ENCODE measurements around the gene NAV3. TPM values are rescaled to one million over a fixed set of nuclear protein-coding genes. Genes with fewer than 3 reads are reported as not detected.
A peak's percentile ranks its signal among the peaks of the same experiment; 100 is the strongest.

NAV3 gene
- polyA plus RNA-seq, 3 donors = 8.4 to 10.5 (median 9.0) TPM

GRCh38 chr12:77923882-77924281 is 93.2 kb downstream of the NAV3 start:
- DNase-seq (ENCODE audit: low read depth in 3 of 3, low spot score in 2 of 3) = no peak

- DNase-seq (ENCODE audit: low read depth in 3 of 3, low spot score in 2 of 3) = no peak
These were observed 94.0 kb downstream of the NAV3 start for GRCh38 chr12:77924703-77925102.

- peak; percentile 61 to 68 (median 62) for DNase-seq (ENCODE audit: low read depth in 3 of 3, low spot score in 2 of 3)
These were observed 94.9 kb downstream of the NAV3 start for GRCh38 chr12:77925536-77926108.

- DNase-seq (ENCODE audit: low read depth in 3 of 3, low spot score in 2 of 3) = no peak
These were observed 97.4 kb downstream of the NAV3 start for GRCh38 chr12:77928078-77928477.

GRCh38 chr12:77932216-77932615 is 101.5 kb downstream of the NAV3 start:
- DNase-seq (ENCODE audit: low read depth in 3 of 3, low spot score in 2 of 3) = no peak

GRCh38 chr12:77938301-77938700 is 107.6 kb downstream of the NAV3 start:
- no peak for DNase-seq (ENCODE audit: low read depth in 3 of 3, low spot score in 2 of 3)

GRCh38 chr12:77940011-77940423 is 109.3 kb downstream of the NAV3 start:
- DNase-seq (ENCODE audit: low read depth in 3 of 3, low spot score in 2 of 3) = no peak

GRCh38 chr12:77940567-77940966 is 109.9 kb downstream of the NAV3 start:
- DNase-seq (ENCODE audit: low read depth in 3 of 3, low spot score in 2 of 3) = no peak

GRCh38 chr12:77941401-77941800 is 110.7 kb downstream of the NAV3 start:
- no peak for DNase-seq (ENCODE audit: low read depth in 3 of 3, low spot score in 2 of 3)

GRCh38 chr12:77943466-77943865 is 112.8 kb downstream of the NAV3 start:
- no peak for DNase-seq (ENCODE audit: low read depth in 3 of 3, low spot score in 2 of 3)

- no peak for DNase-seq (ENCODE audit: low read depth in 3 of 3, low spot score in 2 of 3)
These were observed 115.9 kb downstream of the NAV3 start for GRCh38 chr12:77946541-77947061.

GRCh38 chr12:77947330-77947729 is 116.6 kb downstream of the NAV3 start:
- DNase-seq (ENCODE audit: low read depth in 3 of 3, low spot score in 2 of 3) = no peak

GRCh38 chr12:77947746-77948145 is 117.1 kb downstream of the NAV3 start:
- no peak for DNase-seq (ENCODE audit: low read depth in 3 of 3, low spot score in 2 of 3)

GRCh38 chr12:77949943-77950342 is 119.2 kb downstream of the NAV3 start:
- DNase-seq (ENCODE audit: low read depth in 3 of 3, low spot score in 2 of 3) = no peak

GRCh38 chr12:77953528-77954205 is 123.0 kb downstream of the NAV3 start:
- no peak for DNase-seq (ENCODE audit: low read depth in 3 of 3, low spot score in 2 of 3)

GRCh38 chr12:77954206-77954555 is 123.5 kb downstream of the NAV3 start:
- DNase-seq (ENCODE audit: low read depth in 3 of 3, low spot score in 2 of 3) = no peak

GRCh38 chr12:77957062-77957461 is 126.4 kb downstream of the NAV3 start:
- no peak for DNase-seq (ENCODE audit: low read depth in 3 of 3, low spot score in 2 of 3)

GRCh38 chr12:77963576-77964178 is 133.0 kb downstream of the NAV3 start:
- no peak for DNase-seq (ENCODE audit: low read depth in 3 of 3, low spot score in 2 of 3)

GRCh38 chr12:77965790-77966189 is 135.1 kb downstream of the NAV3 start:
- no peak for DNase-seq (ENCODE audit: low read depth in 3 of 3, low spot score in 2 of 3)

GRCh38 chr12:77968021-77968420 is 137.3 kb downstream of the NAV3 start:
- DNase-seq (ENCODE audit: low read depth in 3 of 3, low spot score in 2 of 3) = no peak

- DNase-seq (ENCODE audit: low read depth in 3 of 3, low spot score in 2 of 3) = no peak
These were observed 137.9 kb downstream of the NAV3 start for GRCh38 chr12:77968571-77968970.

- no peak for DNase-seq (ENCODE audit: low read depth in 3 of 3, low spot score in 2 of 3)
These were observed 142.9 kb downstream of the NAV3 start for GRCh38 chr12:77973579-77973978.
